Activated T-helper 1 cell treated with anti-CD3 and anti-CD28 coated beads, Interleukin-12 subunit alpha, Interleukin-12 subunit beta, Interleukin-2, Interleukin-4 antibody, amounts not matched to agents 30 ng/mL and 10 ng/mL and 1 ng/mL, durations not matched to agents 14 hours and 24 hours and 36 hours (primary cell): ENCODE measurements around the gene SCOC. TPM values are rescaled to one million over a fixed set of nuclear protein-coding genes. Genes with fewer than 3 reads are reported as not detected.
A peak's percentile ranks its signal among the peaks of the same experiment; 100 is the strongest.

Experiments used
- DNase-seq: peaks from one replicate; pipeline ENCODE4 v3.0.0; 2021; ENCODE audit warnings: low spot score
- H3K27ac Mint-ChIP-seq: one replicate; pipeline ENCODE4 v1.8.0; 2021; ENCODE audit warnings: mild to moderate bottlenecking, mixed read lengths
- H3K27me3 Mint-ChIP-seq: one replicate; pipeline ENCODE4 v1.8.0; 2022; ENCODE audit warnings: mild to moderate bottlenecking, moderate library complexity, mixed read lengths; ENCODE audit not compliant: insufficient read depth
- H3K36me3 Mint-ChIP-seq: one replicate; pipeline ENCODE4 v1.8.0; 2021; ENCODE audit warnings: low read depth, mixed read lengths
- H3K4me1 Mint-ChIP-seq: one replicate; pipeline ENCODE4 v1.8.0; 2021; ENCODE audit warnings: low read depth, mixed read lengths
- H3K4me3 Mint-ChIP-seq: one replicate; pipeline ENCODE4 v1.8.0; 2021; ENCODE audit warnings: mild to moderate bottlenecking, moderate library complexity, mixed read lengths
- H3K9me3 Mint-ChIP-seq: one replicate; pipeline ENCODE4 v1.8.0; 2021; ENCODE audit warnings: mixed read lengths
- intact Hi-C: fragments of 100-400 bp; cut with micrococcal nuclease; formaldehyde crosslinking; loops from one replicate; pipeline ENCODE4 v1.15.1; 2024
- total RNA-seq: library from RNA; stranded (reverse); gene quantifications from 2 replicates; pipeline ENCODE4 v1.2.3, GENCODE V29; 2022

SCOC gene
- total RNA-seq, 1 donor from 2014 or later = 34.0 TPM

DNA sequence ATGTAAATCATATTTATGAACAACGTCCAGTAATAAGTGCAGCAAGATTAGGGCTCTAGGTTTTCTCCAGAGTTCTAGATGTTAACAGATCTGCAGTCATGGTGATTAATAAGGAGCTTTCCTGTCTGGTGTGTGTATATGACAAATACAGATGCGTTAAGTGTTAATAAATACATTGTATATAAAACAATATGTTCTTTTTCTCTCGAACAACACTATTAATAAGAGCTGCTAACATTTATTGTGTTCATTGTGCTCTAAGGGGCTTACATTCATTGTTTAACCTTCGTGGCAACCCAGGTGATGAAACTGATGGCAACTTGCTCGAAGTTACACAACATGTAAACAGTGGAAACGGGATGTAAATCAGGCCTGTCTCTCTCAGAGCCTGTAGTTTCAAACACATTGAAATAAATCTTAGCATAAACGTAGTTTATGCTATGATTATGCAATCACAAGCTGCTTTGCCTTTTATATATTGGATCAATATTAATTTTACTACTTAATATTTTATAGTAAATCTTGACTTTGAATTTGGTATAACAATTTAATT, 54.5 kb downstream of the SCOC start:
- Mint-ChIP-seq H3K27ac (no peak overlapping the region), H3K4me3 (peak overlapping the region; percentile 76), H3K9me3 (no peaks in the 10 kb centered on the region), H3K36me3 (no peaks in the 10 kb centered on the region), H3K4me1 (peaks cover 11% of the 10 kb centered on the region), H3K27me3 (peaks cover 44% of the 10 kb centered on the region)
- intact Hi-C loops = loop anchor here (2.0 kb wide), 1 partner anchor 67 kb away; no protein-coding TSS in a partner anchor
- no peak for DNase-seq

Other genes with a start within 250 kb of the SCOC start
- 0.32 and 0.47 TPM in 2 replicates for gene MAML3, start 219.5 kb upstream of the SCOC start, total RNA-seq
- gene CLGN, start 54.0 kb downstream of the SCOC start, total RNA-seq = not detected in 2 replicates
- not detected in 2 replicates for gene MGAT4D, start 124.6 kb downstream of the SCOC start, total RNA-seq
- gene ELMOD2, start 150.5 kb downstream of the SCOC start, total RNA-seq = 10.8 and 15.7 TPM in 2 replicates
- not detected in 2 replicates for gene UCP1, start 195.3 kb downstream of the SCOC start, total RNA-seq